ENCODE results near the gene JPH4.

Gene JPH4

DNA sequence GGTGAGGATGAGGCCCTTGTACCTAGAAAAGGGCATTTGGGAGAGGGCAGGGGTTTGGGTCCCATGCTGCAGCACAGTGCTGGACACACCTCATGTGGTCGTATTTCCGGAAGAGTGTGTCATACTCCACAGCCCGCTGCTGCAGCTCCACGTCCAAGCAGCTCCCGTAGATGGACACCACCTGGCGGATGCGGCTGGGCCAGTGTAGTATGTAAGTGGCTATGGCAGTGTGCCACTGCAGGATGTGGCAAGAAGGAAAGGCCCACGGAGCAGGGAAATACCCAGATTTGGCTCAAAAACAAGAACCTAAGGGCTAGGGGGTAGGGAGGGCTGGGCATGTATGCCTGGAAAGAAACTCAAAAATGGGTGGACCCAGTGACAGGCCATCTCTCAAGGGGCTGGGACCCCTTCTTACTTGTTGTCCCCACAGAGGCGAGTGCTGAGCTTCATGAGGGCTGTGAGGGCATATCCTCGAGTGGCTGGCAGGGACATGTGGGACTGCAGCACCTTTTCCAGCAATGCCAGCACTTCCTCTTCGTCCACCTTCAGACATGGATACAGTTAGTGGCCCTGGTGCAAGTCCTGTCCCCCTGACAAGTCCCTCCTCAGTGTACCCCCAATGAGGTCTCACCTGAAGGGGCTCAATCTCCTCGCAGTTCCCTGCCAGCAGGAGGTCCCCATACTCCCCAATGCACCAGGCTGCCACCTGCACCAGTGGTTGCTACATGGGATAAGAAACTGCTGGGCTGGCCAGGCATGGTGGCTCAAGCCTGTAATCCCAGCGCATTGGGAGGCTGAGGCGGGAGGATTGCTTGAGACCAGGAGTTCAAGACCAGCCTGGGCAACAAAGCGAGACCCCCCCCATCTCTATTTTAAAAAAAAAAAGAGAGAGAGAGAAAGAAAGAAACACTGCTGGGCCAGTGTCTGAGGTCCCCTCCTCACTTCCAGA, 16.4 kb downstream of the JPH4 start:
- DNase-seq: no peak

DNA sequence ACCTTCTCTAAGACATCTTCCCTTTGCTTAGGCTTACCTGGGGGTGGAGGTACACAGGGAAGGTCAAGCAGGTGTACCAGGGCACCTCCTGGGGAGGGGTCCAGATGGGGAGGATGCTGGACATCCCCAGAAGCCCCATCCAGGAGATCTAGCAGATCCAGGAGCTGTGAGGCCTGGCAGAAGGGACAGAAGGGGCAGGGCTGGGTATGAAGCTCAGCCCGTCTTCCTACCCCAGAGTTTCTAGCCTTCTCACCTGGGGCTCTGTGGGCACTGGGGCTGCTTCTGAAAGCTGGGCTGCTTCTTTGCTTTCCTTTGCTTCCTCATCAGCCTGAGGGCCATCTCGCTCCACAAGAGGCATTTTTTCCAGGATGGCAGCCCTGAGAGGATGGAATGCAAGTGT, 17.3 kb downstream of the JPH4 start:
- no peak for DNase-seq

DNA sequence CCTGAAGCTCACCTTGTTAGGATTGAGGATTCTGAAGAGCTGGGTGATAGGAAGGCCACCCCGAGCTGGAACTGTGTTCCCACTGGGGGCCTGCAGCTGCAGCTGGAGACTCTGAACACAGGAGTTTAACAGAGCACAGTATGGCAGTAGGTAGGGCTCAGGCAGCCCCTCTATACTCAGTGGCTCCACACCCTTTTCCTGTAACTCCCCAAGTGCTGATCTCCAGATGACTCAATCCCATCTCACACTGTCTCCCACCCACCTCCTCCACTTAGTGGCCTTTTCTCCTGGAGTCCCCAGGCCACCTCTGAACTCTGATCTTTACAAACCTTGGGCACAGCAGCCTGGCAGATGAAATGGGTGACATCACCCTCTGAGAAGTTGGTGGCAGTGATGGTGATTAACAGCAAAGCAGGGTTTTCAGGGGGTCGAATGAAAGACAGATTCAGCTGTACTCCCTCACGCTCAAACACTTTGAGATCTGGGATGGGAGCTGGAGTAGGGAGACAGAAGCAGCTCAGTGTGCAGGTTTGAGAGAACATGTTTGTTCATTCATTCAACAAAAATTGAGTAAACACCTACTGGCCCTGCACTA, 18.6 kb downstream of the JPH4 start:
- no peak for DNase-seq

DNA sequence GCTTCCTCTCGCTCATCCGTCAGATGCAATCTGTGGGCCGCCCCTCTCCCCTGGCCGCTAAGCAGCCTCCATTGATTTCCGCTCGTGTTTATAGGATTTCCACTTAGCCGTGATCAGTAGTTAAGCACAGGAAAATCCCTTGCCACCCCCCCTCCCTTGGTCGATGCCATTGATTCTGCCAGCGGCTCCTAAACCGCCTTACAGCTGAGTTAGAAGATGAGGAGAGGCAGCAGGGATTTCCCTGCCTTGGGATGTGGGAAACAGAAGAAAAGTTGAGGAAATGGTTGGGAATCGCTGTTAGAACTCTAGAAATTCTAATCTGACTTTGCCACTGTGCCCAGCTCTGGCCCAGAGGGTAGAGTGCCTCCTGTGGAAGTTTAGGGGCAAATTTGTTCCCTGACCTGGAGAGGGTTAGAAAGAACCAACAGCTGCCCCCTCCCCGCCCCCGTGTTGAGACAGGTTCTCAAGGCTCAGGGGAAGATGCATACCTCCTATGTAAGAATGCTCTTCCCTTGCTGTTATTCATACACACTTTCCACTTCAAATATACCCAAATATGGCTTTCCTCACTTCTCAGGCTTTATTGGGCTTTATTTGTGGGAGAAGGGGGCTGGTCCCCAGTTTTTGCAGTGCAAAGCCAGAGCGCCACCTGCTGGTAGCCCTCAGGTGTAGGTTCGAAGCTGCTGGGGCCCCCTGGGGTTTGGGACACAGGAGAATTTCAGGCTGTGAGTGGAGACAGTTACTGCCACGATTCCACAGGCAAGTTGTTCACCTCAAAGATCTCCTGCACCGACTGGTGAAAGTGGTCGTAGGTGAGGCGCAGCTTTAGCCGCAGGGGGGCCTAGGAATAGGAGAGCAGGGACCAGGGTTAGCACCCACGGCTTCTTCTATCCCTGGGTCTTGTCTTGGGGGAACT, 19.3 kb downstream of the JPH4 start:
- DNase-seq: no peak

DNA sequence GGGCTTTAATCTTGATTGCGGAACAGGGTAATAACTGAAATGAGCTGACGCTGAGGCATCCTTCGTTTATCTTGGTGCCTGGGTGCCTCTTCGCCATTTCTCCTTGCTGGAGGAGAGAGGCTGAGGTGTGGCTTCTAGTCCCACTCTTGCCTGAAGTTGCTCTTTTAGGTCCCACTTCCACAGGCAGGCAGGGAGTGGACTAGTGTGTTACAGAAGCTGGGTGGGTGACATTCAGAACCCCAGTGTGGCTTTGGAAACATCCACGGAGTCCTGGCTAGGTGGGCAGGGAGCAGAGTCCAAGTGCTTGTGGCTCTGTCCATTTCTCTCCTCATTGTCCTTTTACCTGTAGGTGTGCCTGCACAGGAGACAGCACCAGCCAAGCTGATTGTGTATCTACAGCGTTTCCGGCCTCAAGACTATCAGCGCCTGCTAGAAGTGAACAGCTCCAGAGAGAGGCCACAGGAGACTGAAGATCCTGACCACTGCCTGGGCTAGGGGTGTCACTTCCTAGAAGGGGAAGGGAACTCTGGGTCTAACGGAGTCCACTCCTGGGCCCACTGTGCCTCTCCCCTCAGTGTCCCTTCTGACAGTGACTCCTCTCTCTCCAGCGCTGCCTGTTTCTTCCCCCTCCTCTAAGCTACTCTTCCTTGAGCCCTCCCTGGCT, 20.1 kb downstream of the JPH4 start:
- no peak for DNase-seq

DNA sequence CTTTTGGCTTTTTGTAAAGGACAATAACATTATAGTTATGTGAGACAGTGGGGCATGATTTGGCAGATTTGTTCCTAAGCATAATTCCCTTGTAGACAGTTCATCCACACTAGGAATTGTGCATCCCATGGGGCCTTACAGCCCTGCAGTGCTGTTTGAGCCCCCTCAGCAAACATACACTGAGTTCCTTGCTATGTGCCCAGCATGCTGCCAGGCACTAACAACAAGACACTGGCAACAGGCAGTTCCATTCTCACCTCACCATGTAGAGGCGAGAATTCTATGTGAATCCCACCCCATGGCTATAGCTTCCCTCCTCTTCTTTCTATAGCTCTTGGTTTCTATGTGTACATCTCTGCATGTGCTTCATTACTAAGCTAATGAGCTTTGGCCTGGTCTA, 20.6 kb downstream of the JPH4 start:
- DNase-seq: no peak

DNA sequence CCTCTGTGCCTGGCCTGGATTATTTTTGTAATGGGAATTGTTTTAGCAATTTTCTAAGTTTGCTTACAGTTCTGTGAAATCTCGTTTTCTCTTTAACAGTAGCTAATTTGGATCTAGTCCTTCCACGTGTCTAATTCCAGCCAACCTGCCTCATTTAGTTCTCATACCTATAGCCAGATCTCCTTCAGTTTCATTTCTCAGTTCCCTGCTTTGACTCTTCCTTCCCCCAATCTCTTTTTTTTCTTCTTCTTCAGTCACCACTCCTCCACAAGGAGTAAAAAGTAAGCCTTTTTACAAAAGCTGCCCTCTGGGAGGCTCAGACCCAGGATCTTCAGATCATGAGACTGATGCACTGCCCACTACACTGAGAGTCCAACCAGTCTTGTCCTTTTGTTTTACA, 21.1 kb downstream of the JPH4 start:
- no peak for DNase-seq

DNA sequence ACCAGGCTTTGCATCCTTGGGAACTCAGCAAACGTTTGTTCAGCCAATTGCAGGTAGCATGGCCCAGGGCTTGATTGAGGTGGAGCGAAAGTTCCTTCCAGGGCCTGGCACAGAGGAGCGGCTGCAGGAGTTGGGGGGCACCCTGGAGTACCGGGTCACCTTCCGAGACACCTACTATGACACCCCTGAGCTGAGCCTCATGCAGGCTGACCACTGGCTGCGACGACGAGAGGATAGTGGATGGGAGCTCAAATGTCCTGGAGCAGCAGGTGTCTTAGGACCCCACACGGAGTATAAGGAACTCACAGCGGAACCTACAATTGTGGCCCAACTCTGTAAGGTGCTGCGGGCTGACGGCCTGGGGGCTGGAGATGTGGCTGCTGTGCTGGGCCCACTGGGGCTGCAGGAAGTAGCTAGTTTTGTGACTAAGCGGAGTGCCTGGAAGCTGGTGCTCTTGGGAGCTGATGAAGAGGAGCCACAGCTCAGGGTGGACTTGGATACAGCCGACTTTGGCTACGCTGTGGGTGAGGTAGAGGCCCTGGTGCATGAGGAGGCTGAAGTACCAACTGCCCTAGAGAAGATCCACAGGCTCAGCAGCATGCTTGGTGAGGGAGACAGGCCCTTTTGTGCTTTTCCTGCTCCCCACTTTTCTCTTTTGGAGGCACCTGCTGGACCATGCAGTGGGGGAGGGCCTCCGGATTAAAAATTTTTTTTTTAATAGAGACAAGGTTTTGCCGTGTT, 21.7 kb downstream of the JPH4 start:
- no peak for DNase-seq

DNA sequence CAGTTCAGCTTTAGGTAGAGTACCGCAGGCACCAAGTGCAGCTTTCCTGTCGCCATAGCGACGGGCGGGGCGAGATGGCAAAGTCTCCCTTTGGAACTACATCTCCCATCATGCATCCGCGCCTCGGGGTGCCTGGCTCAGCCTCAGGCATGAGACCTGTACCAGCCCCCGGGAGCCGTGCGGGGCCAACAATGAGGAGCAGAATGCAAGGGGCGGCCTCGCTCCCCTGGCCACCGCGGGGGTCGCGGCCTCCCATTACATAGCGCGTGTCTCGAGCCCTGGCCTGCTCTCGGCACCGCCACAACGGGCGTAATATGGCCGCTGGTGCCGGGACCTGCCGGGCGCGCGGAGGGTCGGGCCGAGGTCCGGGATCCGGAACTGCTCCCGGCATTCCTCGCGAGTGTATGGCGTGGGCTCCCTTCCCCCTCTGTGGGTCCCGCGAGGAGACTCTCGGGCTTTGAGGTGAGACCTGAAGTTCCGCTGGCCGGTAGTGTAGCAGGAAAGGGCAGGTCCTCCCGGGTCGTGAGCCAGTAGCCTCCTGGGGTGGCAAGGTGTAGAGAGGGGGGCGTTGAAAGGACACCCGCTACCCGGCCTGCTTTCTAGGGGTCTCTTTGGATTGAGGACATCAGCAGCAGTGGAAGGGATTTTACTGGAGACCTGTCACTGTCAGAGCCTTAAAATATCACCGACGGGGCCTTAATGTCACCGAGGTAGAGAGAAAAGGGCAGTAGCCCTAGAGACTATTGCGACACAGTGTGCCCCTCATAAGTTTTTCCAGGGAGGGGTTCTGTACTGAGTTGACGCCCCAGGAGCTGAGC, 22.5 kb downstream of the JPH4 start, which contains the start of gene THTPA:
THTPA (plus strand) TSS at position 390 of the 818 bp plus-strand sequence. CDS start 487 bp downstream, outside the sequence.
- peak; percentile 71 for DNase-seq

DNA sequence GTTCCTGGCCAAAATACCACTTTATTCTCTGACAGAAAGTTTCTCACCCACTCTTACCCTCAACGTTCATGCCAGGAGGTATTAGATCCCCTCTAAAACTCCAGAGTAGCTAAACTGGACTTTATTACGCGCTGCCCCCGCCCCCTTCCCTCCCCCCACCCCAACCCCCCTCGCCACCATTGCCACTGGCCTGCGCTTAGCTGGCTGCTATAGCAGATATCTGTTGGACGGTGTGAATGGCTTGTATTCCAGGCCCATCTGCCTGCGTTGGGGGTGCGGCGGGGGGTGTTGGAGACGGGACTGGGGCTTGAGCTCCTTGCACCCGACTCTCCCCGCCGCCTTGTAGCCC, 23.1 kb downstream of the JPH4 start:
- DNase-seq: no peak

DNA sequence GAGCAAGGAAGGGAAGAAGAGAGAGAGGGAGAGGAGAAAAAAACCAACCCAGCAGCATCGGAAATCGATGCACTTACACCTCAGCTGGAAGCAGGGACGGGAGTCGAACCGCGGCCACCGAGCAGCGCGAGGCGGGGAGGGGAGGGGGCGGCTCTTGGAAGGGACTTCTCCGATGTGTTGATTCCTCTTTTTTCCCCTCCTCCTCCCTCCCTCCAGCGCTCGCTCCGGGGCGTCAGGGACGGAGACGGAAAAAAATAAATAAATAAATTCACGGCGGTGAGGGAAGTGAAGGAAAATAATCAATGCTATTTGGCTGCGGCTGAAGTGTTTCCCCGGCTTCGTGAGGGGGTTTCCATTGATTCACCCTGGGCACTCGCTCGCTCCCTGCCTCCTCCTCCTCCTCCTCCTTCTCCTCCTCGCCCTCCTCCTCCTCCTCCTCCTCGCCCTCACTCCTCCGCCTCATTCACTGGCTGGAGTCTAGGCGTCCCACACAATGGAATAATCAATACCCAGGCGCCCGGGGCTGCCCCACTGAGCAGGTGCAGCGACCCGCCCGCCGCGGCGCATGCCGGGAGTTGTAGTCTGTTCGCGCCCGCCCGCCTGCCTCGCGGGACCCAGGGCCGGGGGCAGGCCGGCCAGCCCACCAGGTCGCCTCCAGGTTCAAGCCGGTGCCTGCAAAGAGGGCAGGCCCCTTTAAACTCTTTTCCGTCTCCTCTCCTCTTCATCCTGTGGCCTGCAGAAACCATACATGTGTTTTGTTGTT, 27.1 kb downstream of the JPH4 start, which contains the start of gene ZFHX2:
ZFHX2 (minus strand) TSS at position 500 of the 763 bp plus-strand sequence. CDS start 16,440 bp downstream, outside the sequence.
- DNase-seq: no peak

DNA sequence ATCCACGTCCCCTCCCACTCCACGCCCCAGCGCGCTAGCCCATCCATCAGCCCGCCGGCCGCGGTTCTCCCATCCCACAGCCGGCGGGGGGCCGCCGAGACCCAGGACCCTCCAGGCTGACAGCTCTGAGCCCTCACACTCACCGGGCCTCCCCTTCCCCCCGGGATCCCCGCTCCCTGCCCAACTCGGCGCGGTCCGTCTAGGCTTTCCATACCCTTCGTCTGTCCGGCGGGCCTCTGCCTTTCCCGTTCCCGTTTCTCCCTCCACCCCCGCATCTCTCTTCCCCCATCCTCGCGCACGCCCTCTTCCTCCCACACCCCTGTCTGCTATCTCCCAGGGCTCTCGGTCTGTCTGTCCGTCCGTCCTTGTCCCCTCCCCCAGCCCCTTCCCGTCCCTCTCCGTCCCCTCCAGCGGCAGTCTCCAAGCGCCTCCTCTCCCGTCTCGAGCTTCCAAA, 27.8 kb downstream of the JPH4 start:
- no peak for DNase-seq

DNA sequence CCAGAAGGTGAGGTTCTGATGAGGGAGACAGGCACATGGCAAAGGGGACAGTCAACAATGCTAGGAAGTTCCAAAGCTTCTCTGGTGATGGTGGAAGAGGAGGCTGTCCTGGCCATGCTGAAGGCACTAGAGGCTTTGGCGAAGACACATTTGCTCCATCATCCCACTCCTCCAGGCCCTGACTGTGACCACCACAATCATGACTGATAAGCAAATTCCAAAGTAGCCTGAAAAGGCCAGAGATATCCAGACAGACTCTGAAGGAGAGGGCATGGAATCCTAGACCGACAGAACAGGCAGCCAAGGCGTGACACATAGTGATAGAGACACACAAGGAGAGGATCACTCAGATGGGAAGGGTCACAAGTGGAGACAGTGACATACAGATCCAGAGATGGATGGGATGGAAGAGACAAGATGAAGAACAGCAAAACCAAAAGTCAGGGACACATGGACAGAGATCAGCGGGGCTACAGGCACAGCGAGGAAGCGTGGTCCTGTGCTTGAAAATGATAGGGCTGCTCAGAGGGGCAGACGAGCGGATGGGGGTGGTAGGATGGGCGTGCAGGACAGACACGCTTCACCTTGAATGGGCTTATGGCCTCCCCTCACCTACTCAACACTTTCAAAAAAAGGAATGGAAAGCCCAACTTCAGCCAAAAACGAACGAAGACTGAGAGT, 28.3 kb downstream of the JPH4 start:
- no peak for DNase-seq

DNA sequence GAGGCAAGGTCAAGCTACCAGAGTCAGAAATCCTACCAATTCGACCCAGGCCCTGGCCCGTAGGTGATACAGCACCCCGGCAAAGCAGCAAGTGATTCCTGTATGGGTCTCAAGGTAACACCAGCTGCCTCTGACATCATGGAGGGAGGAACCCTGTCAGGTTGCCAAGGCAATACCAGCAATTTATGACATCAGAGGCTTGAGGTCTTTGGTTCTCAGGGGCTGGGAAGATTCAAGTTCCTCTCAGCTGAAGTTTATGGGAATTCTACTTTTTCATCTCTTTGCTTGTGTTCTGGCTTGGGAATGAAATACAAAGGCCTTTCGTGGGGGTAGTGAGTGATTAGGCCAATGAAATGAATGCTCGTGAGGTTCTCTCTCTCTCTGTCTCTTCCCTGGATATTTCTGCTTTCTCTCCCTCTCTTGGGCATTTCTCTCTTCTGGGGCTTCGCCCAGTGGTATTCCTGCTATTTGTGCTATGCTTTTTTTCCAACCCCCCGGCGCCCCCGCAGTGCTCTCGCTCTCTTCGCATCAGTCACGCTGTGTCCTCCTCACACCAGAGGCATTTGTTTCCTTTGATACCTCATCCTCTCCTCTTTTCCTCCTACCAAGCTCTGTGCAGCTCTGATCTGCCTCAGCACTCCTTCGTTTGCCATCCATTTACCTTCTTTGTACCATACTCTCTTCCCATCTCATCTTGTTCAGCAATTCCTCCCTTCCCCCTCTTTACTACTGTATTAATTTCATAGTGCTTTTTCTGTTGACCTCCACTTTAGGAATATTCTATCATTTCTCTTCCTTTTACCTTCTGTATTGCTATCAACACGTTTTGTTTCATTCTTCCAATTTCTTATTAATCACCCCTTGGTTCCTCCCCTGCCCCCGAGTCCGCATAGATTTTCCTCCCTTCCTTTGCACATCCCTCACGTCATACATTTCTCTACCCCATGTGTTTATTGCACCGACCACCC, 30.0 kb downstream of the JPH4 start:
- DNase-seq: no peak

DNA sequence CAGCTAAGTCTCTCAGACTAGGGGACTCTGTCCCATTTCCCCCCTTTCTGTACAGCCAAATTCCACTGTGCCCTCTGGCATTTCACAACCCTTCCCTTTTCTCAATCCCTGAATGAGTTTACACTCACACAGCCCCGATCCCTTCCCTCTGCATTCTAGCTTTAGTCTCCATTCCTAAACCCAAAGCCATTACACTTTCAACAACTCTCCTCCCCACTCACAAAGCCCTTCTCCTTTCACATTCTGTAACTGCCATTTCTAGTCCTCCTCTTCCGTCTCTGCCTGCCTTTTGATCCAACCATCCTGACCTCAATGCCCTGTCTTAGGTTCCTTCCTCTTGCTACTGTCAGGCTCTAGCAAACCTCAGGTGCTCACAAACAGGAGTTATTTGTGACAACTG, 30.7 kb downstream of the JPH4 start:
- no peak for DNase-seq

DNA sequence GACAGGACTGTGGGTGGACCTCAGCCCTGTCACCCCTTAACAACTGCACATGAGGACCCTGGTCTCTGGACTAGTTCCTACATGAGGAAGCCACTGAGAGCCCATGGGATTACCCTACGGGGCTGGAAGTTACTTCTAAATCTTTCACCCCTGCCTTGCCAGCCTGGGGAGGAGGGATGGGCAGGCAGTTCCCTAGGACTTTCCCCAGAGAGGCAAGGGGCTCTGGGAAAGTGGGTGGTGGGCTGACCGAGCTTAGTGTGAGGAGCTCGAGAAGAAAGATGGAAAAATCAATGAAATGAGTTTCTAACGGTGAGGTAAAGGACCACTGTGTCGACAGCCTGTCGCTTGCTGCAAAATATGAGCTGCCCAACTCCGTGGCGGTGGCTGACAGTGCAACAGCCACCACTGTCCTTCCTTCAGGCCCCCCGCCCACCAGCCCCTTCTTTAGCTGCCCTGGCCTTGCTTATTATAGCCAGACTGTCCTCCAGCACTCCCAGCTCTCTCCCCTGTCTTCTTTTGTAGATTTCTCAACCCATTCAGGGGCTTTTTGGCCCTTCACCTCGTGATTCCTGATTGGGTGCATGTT, 32.0 kb downstream of the JPH4 start:
- DNase-seq: no peak

DNA sequence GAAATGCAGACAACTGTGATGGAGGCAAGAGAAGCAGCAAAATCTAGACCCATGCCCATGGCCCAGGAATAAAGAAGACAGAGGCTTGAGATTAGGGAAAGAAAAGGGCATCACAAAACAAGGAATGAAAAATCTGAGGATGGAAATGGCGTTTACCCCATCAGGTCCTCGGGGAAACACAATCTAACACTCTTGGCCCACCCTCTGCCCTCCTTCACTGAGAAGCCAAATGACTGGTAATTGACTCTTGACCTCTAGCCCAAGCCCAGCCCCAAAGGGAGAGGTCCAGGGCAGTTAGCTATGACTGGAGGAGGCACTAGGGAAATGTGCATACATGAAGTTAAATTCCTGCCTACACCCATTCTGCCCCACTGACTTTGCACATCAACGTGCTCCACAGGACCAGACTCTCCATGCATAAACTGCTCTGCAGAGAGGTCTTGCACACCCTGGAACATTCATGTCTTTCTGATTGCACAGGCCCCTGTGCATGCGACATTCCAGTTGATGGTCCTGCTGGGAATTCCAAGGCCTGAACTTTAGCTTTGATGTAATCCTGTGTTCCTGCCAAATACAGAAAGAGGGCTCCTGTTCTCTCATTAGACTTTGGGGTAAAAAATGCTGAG, 32.7 kb downstream of the JPH4 start:
- DNase-seq: no peak

Measured in amniotic stem cell (primary cell).